Activated naive CD8-positive, alpha-beta T cell treated with anti-CD3 and anti-CD28 coated beads for 36 hours (primary cell): ENCODE results near the gene NFATC2. TPM values are rescaled to one million over a fixed set of nuclear protein-coding genes. Genes with fewer than 3 reads are reported as not detected.
"Not testable (repeated sequence)": the region's sequence is repeated elsewhere in the genome, so short reads cannot be mapped to it uniquely, and the experiment has no call there.

Experiments used
- DNase-seq: peaks from one replicate; pipeline ENCODE4 v3.0.0; 2021
- H3K27ac Mint-ChIP-seq: one replicate; pipeline ENCODE4 v1.8.0; 2022; ENCODE audit warnings: mild to moderate bottlenecking, moderate library complexity, mixed read lengths
- H3K27me3 Mint-ChIP-seq: one replicate; pipeline ENCODE4 v1.8.0; 2022; ENCODE audit warnings: mild to moderate bottlenecking, mixed read lengths
- H3K36me3 Mint-ChIP-seq: one replicate; pipeline ENCODE4 v1.8.0; 2021; ENCODE audit warnings: mild to moderate bottlenecking, mixed read lengths
- H3K4me1 Mint-ChIP-seq: one replicate; pipeline ENCODE4 v1.8.0; 2021; ENCODE audit warnings: mixed read lengths
- H3K4me3 Mint-ChIP-seq: one replicate; pipeline ENCODE4 v1.8.0; 2022; ENCODE audit warnings: mild to moderate bottlenecking, moderate library complexity, mixed read lengths
- H3K9me3 Mint-ChIP-seq: one replicate; pipeline ENCODE4 v1.8.0; 2022; ENCODE audit warnings: mixed read lengths
- total RNA-seq, 2 experiments: library from RNA; stranded (reverse); gene quantifications; one replicate each; pipeline ENCODE4 v1.2.3, GENCODE V29; 2021

NFATC2 gene
- total RNA-seq, 2 experiments from 2014 or later, result 31.0 to 31.7 TPM

DNA sequence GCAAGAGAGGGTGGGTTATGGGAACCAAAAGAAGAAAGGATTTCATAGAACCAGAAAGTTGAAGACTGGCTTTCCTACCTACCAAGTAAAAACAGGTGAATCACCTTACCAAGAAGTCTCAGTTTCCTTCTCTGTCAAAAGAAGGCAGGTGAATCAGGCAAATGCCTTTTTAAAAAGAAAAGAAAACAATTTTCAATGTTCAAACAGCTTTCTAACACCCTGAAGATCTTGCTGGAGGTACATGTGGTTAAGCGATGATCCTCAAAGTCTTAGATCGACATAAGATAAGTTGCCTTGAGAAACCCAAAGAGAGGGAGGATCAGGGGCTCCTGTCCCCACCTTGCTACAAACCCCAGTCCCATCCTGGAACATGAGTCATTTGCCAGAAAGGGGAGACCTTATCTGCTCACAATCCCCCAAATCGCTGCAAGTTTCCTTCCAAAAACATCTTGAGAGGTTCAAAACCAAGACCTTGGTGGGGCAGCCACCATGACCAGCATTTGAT is 71.6 kb downstream of the NFATC2 start:
- Mint-ChIP-seq H3K9me3 (no peaks in the 10 kb centered on the region), H3K27ac (peak overlapping the region; percentile 91), H3K4me3 (peak overlapping the region; percentile 46), H3K27me3 (no peaks in the 10 kb centered on the region), H3K4me1 (peaks cover 41% of the 10 kb centered on the region), H3K36me3 (peaks cover 52% of the 10 kb centered on the region)
- DNase-seq, result peak; percentile 38

GRCh38 chr20:51470499-51470820 is 72.1 kb downstream of the NFATC2 start:
- H3K9me3 Mint-ChIP-seq, result no peaks in the 10 kb centered on the region
- DNase-seq, result no peak
- peaks cover 55% of the 10 kb centered on the region for H3K36me3 Mint-ChIP-seq
- H3K4me3 Mint-ChIP-seq, result no peak overlapping the region
- no peaks in the 10 kb centered on the region for H3K27me3 Mint-ChIP-seq
- H3K27ac Mint-ChIP-seq, result peak overlapping the region; percentile 91
- H3K4me1 Mint-ChIP-seq, result peaks cover 41% of the 10 kb centered on the region

- Mint-ChIP-seq H3K4me1 (peaks cover 41% of the 10 kb centered on the region), H3K9me3 (no peaks in the 10 kb centered on the region), H3K4me3 (no peak overlapping the region), H3K27me3 (no peaks in the 10 kb centered on the region), H3K27ac (peak overlapping the region; percentile 91), H3K36me3 (peaks cover 58% of the 10 kb centered on the region)
- no peak for DNase-seq
Observed at GRCh38 chr20:51469578-51470498, 72.7 kb downstream of the NFATC2 start.

DNA sequence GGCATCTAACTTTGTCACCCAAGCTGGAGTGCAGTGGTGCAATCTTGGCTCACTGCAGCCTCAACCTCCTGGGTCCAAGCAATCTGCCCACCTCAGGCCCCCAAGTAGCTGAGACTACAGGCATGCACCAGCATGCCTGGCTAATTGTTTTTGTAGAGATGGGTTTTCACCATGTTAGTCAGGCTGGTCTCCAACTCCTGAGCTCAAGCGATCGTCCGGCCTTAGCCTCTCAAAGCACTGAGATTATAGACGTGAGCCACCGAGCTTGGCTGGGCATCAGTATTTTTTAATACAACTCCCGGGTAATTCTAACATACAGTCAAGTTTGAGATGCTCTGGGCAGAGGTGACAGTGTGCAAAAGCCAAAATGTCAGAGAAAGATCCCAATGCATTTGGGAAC is 73.5 kb downstream of the NFATC2 start:
- no peak for DNase-seq
- Mint-ChIP-seq H3K27me3 (no peaks in the 10 kb centered on the region), H3K36me3 (peaks cover 56% of the 10 kb centered on the region), H3K4me1 (peaks cover 42% of the 10 kb centered on the region), H3K4me3 (no peak overlapping the region), H3K27ac (peak overlapping the region; percentile 91), H3K9me3 (no peaks in the 10 kb centered on the region)

- Mint-ChIP-seq H3K36me3 (peaks cover 55% of the 10 kb centered on the region), H3K9me3 (no peaks in the 10 kb centered on the region), H3K4me3 (no peak overlapping the region), H3K4me1 (peaks cover 44% of the 10 kb centered on the region), H3K27ac (no peak overlapping the region), H3K27me3 (no peaks in the 10 kb centered on the region)
- no peak for DNase-seq
Observed at GRCh38 chr20:51468636-51469035, 73.9 kb downstream of the NFATC2 start.

- Mint-ChIP-seq H3K4me1 (peaks cover 42% of the 10 kb centered on the region), H3K4me3 (no peak overlapping the region), H3K36me3 (peaks cover 53% of the 10 kb centered on the region), H3K9me3 (no peaks in the 10 kb centered on the region), H3K27ac (no peak overlapping the region), H3K27me3 (no peaks in the 10 kb centered on the region)
- no peak for DNase-seq
Observed at GRCh38 chr20:51467956-51468626, 74.4 kb downstream of the NFATC2 start.

- Mint-ChIP-seq H3K36me3 (peaks cover 47% of the 10 kb centered on the region), H3K4me3 (no peak overlapping the region), H3K27me3 (no peaks in the 10 kb centered on the region), H3K27ac (peak overlapping the region; percentile 62), H3K9me3 (no peaks in the 10 kb centered on the region), H3K4me1 (peaks cover 11% of the 10 kb centered on the region)
- no peak for DNase-seq
Observed at GRCh38 chr20:51463998-51464397, 78.5 kb downstream of the NFATC2 start.

DNA sequence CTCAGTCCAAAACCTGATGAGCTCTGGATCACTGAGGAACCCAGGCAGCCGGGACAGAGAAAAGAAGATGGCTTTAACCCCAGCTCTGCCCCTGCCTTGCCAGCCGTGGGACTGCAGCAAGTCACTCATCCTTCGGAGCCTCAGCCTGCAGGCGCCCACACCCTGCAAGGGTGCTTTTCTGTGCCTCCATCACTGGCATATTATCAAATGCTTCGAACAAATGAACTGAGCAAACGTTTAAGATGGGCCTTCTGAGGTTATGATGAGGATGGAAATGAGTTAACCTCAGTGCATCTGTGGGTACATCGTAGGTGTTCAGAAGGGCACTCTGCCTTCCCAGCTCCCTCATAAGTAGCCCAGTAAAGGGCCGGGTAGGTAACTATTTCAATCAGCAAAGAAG is 79.0 kb downstream of the NFATC2 start:
- H3K27ac Mint-ChIP-seq, result no peak overlapping the region
- no peak overlapping the region for H3K4me3 Mint-ChIP-seq
- peaks cover 50% of the 10 kb centered on the region for H3K36me3 Mint-ChIP-seq
- no peaks in the 10 kb centered on the region for H3K9me3 Mint-ChIP-seq
- H3K27me3 Mint-ChIP-seq, result no peaks in the 10 kb centered on the region
- DNase-seq, result no peak
- peaks cover 9% of the 10 kb centered on the region for H3K4me1 Mint-ChIP-seq

DNA sequence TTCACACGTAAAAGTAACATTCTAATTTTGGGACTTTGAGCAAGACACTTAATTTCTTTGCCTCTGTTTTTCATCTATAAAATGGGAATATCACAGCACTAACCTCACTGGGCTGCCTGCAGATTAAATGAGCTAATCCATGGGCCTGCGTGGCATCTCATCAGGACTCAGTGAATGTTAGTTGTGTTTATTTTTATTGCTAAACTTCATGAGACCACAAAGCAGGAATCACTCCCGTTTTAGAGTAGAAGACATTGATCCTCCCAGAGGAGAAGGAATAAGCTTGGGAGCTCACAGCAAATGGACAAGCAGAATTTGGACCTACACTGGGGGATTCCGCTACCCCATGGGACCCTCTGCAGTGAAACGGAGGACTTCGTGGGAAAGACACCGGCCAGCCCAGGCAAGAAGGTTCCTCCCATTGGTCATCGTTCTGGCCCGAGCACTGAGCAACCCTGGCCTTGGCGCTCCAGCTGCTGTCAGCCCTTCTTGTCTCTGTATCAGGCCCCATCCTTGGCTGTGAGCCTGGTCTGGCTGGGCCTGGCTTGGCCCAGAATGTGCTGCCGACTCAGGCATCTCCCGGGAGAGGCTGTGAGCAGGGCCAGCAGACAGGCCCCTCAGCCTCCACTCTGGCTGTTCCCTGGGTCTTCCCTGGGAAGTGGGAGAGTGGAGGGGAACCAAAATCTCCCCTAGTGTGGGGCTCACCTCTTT is 79.8 kb downstream of the NFATC2 start:
- H3K4me1 Mint-ChIP-seq, result peaks cover 9% of the 10 kb centered on the region
- peaks cover 48% of the 10 kb centered on the region for H3K36me3 Mint-ChIP-seq
- H3K9me3 Mint-ChIP-seq, result no peaks in the 10 kb centered on the region
- DNase-seq, result no peak
- no peak overlapping the region for H3K4me3 Mint-ChIP-seq
- H3K27me3 Mint-ChIP-seq, result no peaks in the 10 kb centered on the region
- no peak overlapping the region for H3K27ac Mint-ChIP-seq

DNA sequence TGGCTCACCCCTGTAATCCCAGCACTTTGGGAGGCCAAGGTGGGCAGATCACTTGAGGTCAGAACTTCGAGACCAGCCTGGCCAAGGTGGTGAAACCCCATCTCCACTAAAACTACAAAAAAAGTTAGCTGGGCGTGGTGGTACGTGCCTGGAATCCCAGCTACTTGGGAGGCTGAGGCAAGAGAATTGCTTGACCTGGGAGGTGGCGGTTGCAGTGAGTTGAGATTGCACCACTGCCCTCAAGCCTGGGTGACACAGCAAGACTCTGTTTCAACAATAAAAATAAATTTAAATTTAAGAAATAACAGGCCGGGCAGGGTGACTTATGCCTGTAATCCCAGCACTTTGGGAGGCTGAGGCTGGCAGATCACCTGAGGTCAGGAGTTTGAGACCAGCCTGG is 80.7 kb downstream of the NFATC2 start:
- H3K27me3 Mint-ChIP-seq, H3K27ac Mint-ChIP-seq, H3K9me3 Mint-ChIP-seq, H3K4me3 Mint-ChIP-seq, DNase-seq: not testable (repeated sequence)
- H3K4me1 Mint-ChIP-seq, result peaks cover 17% of the 10 kb centered on the region
- H3K36me3 Mint-ChIP-seq, result peaks cover 44% of the 10 kb centered on the region

DNA sequence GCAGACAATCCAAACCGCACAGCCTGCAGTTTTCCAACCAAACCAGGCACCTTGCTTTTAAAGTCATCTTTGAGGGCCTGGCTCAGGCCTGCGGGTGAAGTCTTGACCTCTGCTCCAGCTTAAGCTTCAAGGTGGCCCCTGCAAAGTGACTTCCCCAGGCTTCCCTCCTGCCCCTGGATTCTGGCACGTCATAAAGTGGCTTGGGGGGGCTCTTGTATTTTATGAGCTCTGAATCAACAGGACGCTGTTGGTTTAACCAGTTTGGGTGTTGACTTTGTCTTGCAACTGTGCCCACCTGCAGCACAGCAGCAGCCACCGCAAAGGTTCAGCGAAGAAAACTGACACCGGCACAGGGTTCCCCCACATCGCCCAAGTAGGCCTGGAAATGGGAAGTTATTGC is 81.2 kb downstream of the NFATC2 start:
- H3K4me1 Mint-ChIP-seq, result peaks cover 20% of the 10 kb centered on the region
- H3K27me3 Mint-ChIP-seq, result no peaks in the 10 kb centered on the region
- no peak overlapping the region for H3K27ac Mint-ChIP-seq
- H3K9me3 Mint-ChIP-seq, result no peaks in the 10 kb centered on the region
- no peak overlapping the region for H3K4me3 Mint-ChIP-seq
- no peak for DNase-seq
- H3K36me3 Mint-ChIP-seq, result peaks cover 44% of the 10 kb centered on the region

DNA sequence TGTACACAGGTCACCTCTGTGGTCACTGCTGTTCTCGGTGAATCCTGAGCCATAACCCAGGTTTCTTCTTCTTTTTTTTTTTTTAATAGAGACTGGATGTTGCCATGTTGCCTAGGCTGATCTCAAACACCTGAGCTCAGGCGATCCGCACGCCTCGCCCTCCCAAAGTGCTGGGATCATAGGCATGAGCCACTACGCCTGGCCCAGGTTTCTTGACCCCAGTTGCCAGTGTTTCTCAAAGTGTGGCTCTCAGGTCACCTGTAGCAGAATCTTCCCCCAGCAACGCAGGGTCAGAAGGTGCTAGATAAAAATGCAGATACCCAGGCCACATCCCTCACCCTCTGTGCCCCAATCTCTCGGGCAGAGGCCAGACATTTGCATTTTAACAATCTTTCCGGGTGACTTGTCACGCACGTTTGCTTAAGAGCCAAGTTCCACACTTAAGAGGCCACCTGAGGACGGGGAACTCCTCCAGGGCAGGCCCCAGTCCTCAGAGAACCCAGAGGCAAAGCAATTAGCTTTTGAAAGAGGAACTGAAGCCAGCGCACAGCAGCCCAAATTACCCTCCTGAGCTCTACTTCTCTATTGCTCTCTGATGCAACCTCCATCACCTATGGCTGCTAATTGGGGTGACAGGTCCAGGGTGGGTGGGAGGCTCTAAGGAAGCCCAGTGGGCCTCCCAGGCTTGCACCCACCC is 81.8 kb downstream of the NFATC2 start:
- H3K27me3 Mint-ChIP-seq, result no peaks in the 10 kb centered on the region
- no peaks in the 10 kb centered on the region for H3K9me3 Mint-ChIP-seq
- peaks cover 20% of the 10 kb centered on the region for H3K4me1 Mint-ChIP-seq
- peaks cover 44% of the 10 kb centered on the region for H3K36me3 Mint-ChIP-seq
- no peak overlapping the region for H3K4me3 Mint-ChIP-seq
- no peak overlapping the region for H3K27ac Mint-ChIP-seq
- no peak for DNase-seq

DNA sequence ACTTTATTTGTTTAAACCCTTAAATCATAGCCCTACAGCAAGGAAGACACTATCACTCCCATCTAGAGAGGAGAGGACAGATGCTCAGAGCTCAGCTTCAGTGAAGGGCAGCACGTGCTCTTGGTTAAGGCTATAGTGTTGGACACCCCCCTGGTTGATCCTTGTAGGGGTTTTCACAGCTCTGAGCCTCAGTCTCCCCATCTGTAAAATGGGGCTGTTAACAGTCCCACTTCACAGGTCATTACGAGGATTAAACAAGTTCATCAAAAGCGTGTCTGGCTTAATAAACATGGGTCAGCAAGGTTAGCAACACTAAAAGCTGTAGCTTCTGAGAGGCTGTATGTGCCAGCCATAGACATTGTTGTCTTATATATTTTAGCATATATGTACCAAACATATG is 82.4 kb downstream of the NFATC2 start:
- peaks cover 22% of the 10 kb centered on the region for H3K4me1 Mint-ChIP-seq
- no peak overlapping the region for H3K27ac Mint-ChIP-seq
- H3K4me3 Mint-ChIP-seq, result no peak overlapping the region
- H3K9me3 Mint-ChIP-seq, result no peaks in the 10 kb centered on the region
- no peak for DNase-seq
- H3K36me3 Mint-ChIP-seq, result peaks cover 43% of the 10 kb centered on the region
- no peaks in the 10 kb centered on the region for H3K27me3 Mint-ChIP-seq

GRCh38 chr20:51458751-51459439 is 83.6 kb downstream of the NFATC2 start:
- no peak overlapping the region for H3K27ac Mint-ChIP-seq
- no peak overlapping the region for H3K4me3 Mint-ChIP-seq
- DNase-seq, result no peak
- peaks cover 2% of the 10 kb centered on the region for H3K9me3 Mint-ChIP-seq
- peaks cover 47% of the 10 kb centered on the region for H3K36me3 Mint-ChIP-seq
- peaks cover 19% of the 10 kb centered on the region for H3K4me1 Mint-ChIP-seq
- H3K27me3 Mint-ChIP-seq, result no peaks in the 10 kb centered on the region
